Heart right ventricle (tissue), 16 donors: Measurements from ENCODE around the gene CPED1. TPM values are rescaled to one million over a fixed set of nuclear protein-coding genes. Genes with fewer than 3 reads are reported as not detected.

Source experiments
- ATAC-seq, 8 donors: fragments of 200-7000 bp; cut with Tn5 transposase; one replicate each; pipeline ENCODE4 v1.9.1; 2020; ENCODE audit warnings: mild to moderate bottlenecking in 8 of 8, moderate library complexity in 8 of 8, moderate number of reproducible peaks in 1 of 8
- DNase-seq, 2 donors: peaks; one replicate each; pipeline ENCODE4 v3.0.0-alpha.2; 2020
- H3K27ac ChIP-seq, 10 donors: fragments of 200-600 bp; sonication (generic) in 2 of 10; one replicate each; pipeline versions ENCODE4 v1.5.0 to v1.8.0; 2020 to 2022; ENCODE audit warnings: mild to moderate bottlenecking in 3 of 10
- H3K27me3 ChIP-seq, 7 donors: fragments of 200-600 bp; one replicate each; pipeline ENCODE4 v1.8.0; 2021 to 2022; ENCODE audit warnings: mild to moderate bottlenecking in 2 of 7
- H3K36me3 ChIP-seq, 9 donors: fragments of 200-600 bp; sonication (generic) in 1 of 9; one replicate each; pipeline versions ENCODE4 v1.5.0 to v1.8.0; 2020 to 2022; ENCODE audit warnings: mild to moderate bottlenecking in 2 of 9
- H3K4me1 ChIP-seq, 9 donors: fragments of 200-600 bp; sonication (generic) in 1 of 9; one replicate each; pipeline versions ENCODE4 v1.5.0 to v1.8.0; 2020 to 2022; ENCODE audit warnings: mild to moderate bottlenecking in 4 of 9
- H3K4me3 ChIP-seq, 10 donors: fragments of 200-600 bp; sonication (generic) in 2 of 10; one replicate each; pipeline versions ENCODE4 v1.5.0 to v1.8.0; 2020 to 2022; ENCODE audit warnings: mild to moderate bottlenecking in 7 of 10, moderate library complexity in 2 of 10
- H3K9me3 ChIP-seq, 11 donors: fragments of 200-600 bp in 10 of 11; sonication (generic) in 2 of 11; one replicate each; pipeline versions ENCODE4 v1.5.0 to v1.8.0; 2013 to 2022; ENCODE audit warnings: mild to moderate bottlenecking in 2 of 11, control low read depth in 1 of 11, moderate library complexity in 1 of 11
- WGBS, 2 donors: extraction: QIAGEN DNeasy Blood & Tissue Kit; methylation state at CpG; one replicate each; pipeline ENCODE4 v1.1.7; 2013; ENCODE audit warnings: inconsistent platforms in 1 of 2; 5-methylcytosine and 5-hydroxymethylcytosine counted together
- intact Hi-C, 10 donors: fragments of 100-400 bp; cut with DNase I; formaldehyde crosslinking; loops; one replicate each; pipeline versions ENCODE4 v1.11.1 to v1.14.2; 2022
- polyA plus RNA-seq, 2 donors: library from polyadenylated mRNA; stranded (reverse); fragments of 200-250 nt; gene quantifications; one replicate each; pipeline ENCODE4 v1.2.3, GENCODE V29; 2013
- total RNA-seq, 10 donors: library from RNA; stranded (reverse); fragmentation: NEBNext Ultra II Directional in 3 of 10; extraction: Animal tissue kit (Norgen Biotek cat#: 25700) in 3 of 10; gene quantifications; one replicate each; pipeline versions ENCODE4 v1.2.1 to v1.2.4, GENCODE V29; 2021 to 2023
- TF ChIP-seq, protein P1 (sequence below), 9 donors: fragments of 200-600 bp; sonication (generic) in 2 of 9; IDR thresholded peaks; one replicate each; pipeline versions ENCODE4 v1.5.0 to v1.8.0; 2021 to 2022; ENCODE audit warnings: antibody characterized with exemption in 9 of 9, mild to moderate bottlenecking in 5 of 9, moderate library complexity in 1 of 9
- donor health status: Arrhythmogenic right ventricular cardiomyopathy.
- donor health status: ischemic (EF 13 %, LVEDD 7.1; RV severe dilation, severe dysfunction).
- donor health status: healthy with polysubstance abuse.
- donor health status: DM: no; HTN: yes; CAD: no.
- donor health status: DM: no; HTN: no; CAD: no.
- donor health status: ischemic (EF 25% LVEDD 6.9; RV normal size, moderate dysfunction).
- donor health status: ischemic (EF 25% LVEDD 5.7; RV mildly dilated, moderate dysfunction).
- donor health status: healthy.
- donor health status: DM: yes; HTN: yes; CAD: no.
- donor health status: Ischemic cardiomyopathy.
- donor health status: ischemic (EF 35%, LVEDD 5.7; RV mildly dilated, moderate dysfunction).
- donor health status: nonischemic (EF 11% LVEDD 7.7; RV severe dilation, severe dysfunction).
- donor health status: DM: yes; HTN: yes; CAD: no.
- donor health status: PGD.
- donor health status: ischemic (EF 29% LVEDD 5.4; RV normal size, mild dysfunction).
- donor health status: nonischemic (EF 23%, LVEDD 6.1; RV moderate dilation, normal function).

Gene CPED1
- total and polyA plus RNA-seq, 12 donors: 3.9 to 56.5 (median 31.2) TPM

DNA sequence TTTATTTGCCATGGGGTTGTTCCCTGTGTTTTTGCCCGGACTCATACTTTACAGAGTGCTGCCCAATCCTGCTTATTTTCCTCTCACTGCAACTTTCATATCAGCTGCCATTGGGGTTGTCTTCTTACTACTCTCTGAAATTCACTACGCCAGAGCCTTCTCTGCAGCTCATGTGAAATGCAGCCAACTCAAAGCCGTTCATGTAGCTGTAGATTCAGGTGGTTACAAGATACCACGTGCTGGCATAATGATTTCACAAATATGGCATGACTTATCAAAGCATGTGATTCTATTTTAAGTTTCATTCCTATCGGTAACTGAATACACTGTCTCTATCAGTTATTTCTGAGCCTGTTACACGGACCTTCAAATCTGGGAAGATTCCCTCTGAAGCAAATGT is 210.0 kb downstream of the CPED1 start:
- Histone ChIP-seq H3K9me3 (no peaks in the 10 kb centered on the region), H3K4me1 (peaks cover 0 to 38% (median 13%) of the 10 kb centered on the region in 9 donors), H3K27me3 (no peaks in the 10 kb centered on the region), H3K27ac (peak overlapping the region in 6 of 10 donors; percentile 20 to 75 (median 69)), H3K4me3 (no peak overlapping the region), H3K36me3 (peaks cover 0 to 6% (median 0%) of the 10 kb centered on the region in 9 donors)
- DNase-seq: peak in 1 of 2 donors; percentile 32
- TF ChIP-seq, protein P1, sequence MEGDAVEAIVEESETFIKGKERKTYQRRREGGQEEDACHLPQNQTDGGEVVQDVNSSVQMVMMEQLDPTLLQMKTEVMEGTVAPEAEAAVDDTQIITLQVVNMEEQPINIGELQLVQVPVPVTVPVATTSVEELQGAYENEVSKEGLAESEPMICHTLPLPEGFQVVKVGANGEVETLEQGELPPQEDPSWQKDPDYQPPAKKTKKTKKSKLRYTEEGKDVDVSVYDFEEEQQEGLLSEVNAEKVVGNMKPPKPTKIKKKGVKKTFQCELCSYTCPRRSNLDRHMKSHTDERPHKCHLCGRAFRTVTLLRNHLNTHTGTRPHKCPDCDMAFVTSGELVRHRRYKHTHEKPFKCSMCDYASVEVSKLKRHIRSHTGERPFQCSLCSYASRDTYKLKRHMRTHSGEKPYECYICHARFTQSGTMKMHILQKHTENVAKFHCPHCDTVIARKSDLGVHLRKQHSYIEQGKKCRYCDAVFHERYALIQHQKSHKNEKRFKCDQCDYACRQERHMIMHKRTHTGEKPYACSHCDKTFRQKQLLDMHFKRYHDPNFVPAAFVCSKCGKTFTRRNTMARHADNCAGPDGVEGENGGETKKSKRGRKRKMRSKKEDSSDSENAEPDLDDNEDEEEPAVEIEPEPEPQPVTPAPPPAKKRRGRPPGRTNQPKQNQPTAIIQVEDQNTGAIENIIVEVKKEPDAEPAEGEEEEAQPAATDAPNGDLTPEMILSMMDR (IDR thresholded peaks at IDR 0.05): no peak
- intact Hi-C loops: no loop called here
- peak; percentile 19 to 89 (median 78) for ATAC-seq
- WGBS, 2 donors: 44 to 62% methylated on average over 6 of the region's 6 CpGs

DNA sequence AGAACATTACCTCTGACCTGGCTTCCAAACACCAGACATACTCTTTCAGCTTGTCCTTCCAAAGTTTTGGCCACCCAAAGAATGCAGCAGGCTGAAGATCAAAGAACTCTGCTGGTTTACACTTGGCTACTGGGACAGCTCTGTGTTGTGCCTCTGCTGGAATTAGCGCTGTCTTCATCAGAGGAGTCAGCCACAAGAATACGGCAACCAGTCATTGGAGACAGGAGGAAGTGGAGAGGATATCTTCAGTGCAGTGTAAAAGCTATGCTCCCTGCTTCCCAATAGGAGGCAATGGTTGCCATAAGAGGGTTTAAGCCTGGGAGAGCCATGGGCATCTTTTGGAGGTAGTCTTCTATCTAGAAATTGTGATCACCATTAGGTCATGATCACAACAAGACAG is 213.6 kb downstream of the CPED1 start:
- Histone ChIP-seq H3K27me3 (no peaks in the 10 kb centered on the region), H3K4me3 (no peak overlapping the region), H3K27ac (no peak overlapping the region), H3K36me3 (peaks cover 0 to 6% (median 0%) of the 10 kb centered on the region in 9 donors), H3K9me3 (no peaks in the 10 kb centered on the region), H3K4me1 (peaks cover 0 to 28% (median 13%) of the 10 kb centered on the region in 9 donors)
- 92 to 96% methylated on average over 2 of the region's 2 CpGs for WGBS, 2 donors
- TF ChIP-seq, protein P1 (IDR thresholded peaks at IDR 0.05): no peak
- intact Hi-C loops: no loop called here
- ATAC-seq (no peak), DNase-seq (no peak)

GRCh38 chr7:121202834-121203233 is 214.3 kb downstream of the CPED1 start:
- DNase-seq (no peak), ATAC-seq (no peak)
- intact Hi-C loops: no loop called here
- H3K27me3 ChIP-seq: no peaks in the 10 kb centered on the region
- WGBS, 2 donors: 81 to 88% methylated on average over 2 of the region's 2 CpGs
- peaks cover 0 to 21% (median 7%) of the 10 kb centered on the region in 9 donors for H3K4me1 ChIP-seq
- no peak overlapping the region for H3K4me3 ChIP-seq
- TF ChIP-seq, protein P1 (IDR thresholded peaks at IDR 0.05): no peak
- H3K9me3 ChIP-seq: no peaks in the 10 kb centered on the region
- H3K27ac ChIP-seq: no peak overlapping the region
- peaks cover 0 to 6% (median 0%) of the 10 kb centered on the region in 9 donors for H3K36me3 ChIP-seq

DNA sequence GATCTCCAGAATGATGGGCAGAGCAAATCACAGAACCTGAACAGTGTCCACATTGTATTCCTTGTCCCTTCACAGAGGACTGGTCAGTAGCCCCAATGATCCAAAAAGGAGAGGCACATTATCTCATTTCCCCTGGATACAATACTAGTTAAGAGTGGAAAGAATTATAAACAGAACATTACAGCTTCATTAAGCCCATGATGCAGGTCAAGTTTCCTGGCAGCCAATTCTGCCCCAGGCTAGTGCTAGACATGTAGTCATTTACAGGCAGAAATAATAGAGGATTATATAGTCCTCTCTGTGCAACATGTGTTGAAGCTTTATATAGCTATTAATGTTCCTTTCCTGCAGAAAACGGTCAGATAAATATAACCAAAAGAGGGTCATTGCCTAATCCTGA is 216.0 kb downstream of the CPED1 start:
- ATAC-seq (peak in 7 of 8 donors; percentile 21 to 93 (median 78)), DNase-seq (peak in 1 of 2 donors; percentile 39)
- WGBS, 2 donors: 51 to 60% methylated on average over 1 of the region's 1 CpG
- TF ChIP-seq, protein P1 (IDR thresholded peaks at IDR 0.05): no peak
- peaks cover 0 to 8% (median 3%) of the 10 kb centered on the region in 9 donors for H3K4me1 ChIP-seq
- H3K27ac ChIP-seq: peak overlapping the region in 5 of 10 donors; percentile 10 to 74 (median 47)
- intact Hi-C loops: no loop called here
- H3K27me3 ChIP-seq: no peaks in the 10 kb centered on the region
- H3K9me3 ChIP-seq: no peaks in the 10 kb centered on the region
- no peak overlapping the region for H3K4me3 ChIP-seq
- H3K36me3 ChIP-seq: peaks cover 0 to 6% (median 0%) of the 10 kb centered on the region in 9 donors
